ENCODE data around the gene RAB6A.
A peak's percentile ranks its signal among the peaks of the same experiment; 100 is the strongest.

Gene RAB6A

GRCh38 chr11:73652046-73652730 is 108.7 kb downstream of the RAB6A start:
- no peak for DNase-seq

GRCh38 chr11:73651661-73652045 is 109.2 kb downstream of the RAB6A start:
- no peak for DNase-seq

- DNase-seq, result no peak
These were observed 109.6 kb downstream of the RAB6A start for GRCh38 chr11:73651252-73651651.

GRCh38 chr11:73650400-73650799 is 110.5 kb downstream of the RAB6A start:
- no peak for DNase-seq

- no peak for DNase-seq
These were observed 111.7 kb downstream of the RAB6A start for GRCh38 chr11:73649206-73649605.

- no peak for DNase-seq
These were observed 112.3 kb downstream of the RAB6A start for GRCh38 chr11:73648571-73649046.

- DNase-seq, result no peak
These were observed 112.8 kb downstream of the RAB6A start for GRCh38 chr11:73648121-73648520.

GRCh38 chr11:73647459-73648100 is 113.3 kb downstream of the RAB6A start:
- peak; percentile 95 for DNase-seq

GRCh38 chr11:73645972-73646631 is 114.8 kb downstream of the RAB6A start, which contains the start of gene PLEKHB1:
Gene PLEKHB1 (plus strand): TSS chr11:73646581. CDS start chr11:73646609, 28 bp downstream.
- DNase-seq, result no peak

- DNase-seq, result no peak
These were observed 115.5 kb downstream of the RAB6A start for GRCh38 chr11:73645121-73645969.

GRCh38 chr11:73641668-73642067 is 119.2 kb downstream of the RAB6A start:
- no peak for DNase-seq

GRCh38 chr11:73640592-73640991 is 120.3 kb downstream of the RAB6A start:
- DNase-seq, result no peak

- DNase-seq, result no peak
These were observed 123.9 kb downstream of the RAB6A start for GRCh38 chr11:73637012-73637411.

- DNase-seq, result no peak
These were observed 124.6 kb downstream of the RAB6A start for GRCh38 chr11:73636249-73636648.

- no peak for DNase-seq
These were observed 125.2 kb downstream of the RAB6A start for GRCh38 chr11:73635721-73636120.

GRCh38 chr11:73633999-73634398 is 126.9 kb downstream of the RAB6A start:
- DNase-seq, result no peak

GRCh38 chr11:73632996-73633395 is 127.9 kb downstream of the RAB6A start:
- DNase-seq, result no peak

GRCh38 chr11:73629907-73630306 is 131.0 kb downstream of the RAB6A start:
- no peak for DNase-seq

- DNase-seq, result peak; percentile 68
These were observed 135.1 kb downstream of the RAB6A start for GRCh38 chr11:73625696-73626318.
